Measurements from ENCODE around the gene CASD1. TPM values are rescaled to one million over a fixed set of nuclear protein-coding genes. Genes with fewer than 3 reads are reported as not detected.

Gene CASD1
- total RNA-seq, 2 experiments from 2014 or later = 19.6 to 24.7 TPM

DNA sequence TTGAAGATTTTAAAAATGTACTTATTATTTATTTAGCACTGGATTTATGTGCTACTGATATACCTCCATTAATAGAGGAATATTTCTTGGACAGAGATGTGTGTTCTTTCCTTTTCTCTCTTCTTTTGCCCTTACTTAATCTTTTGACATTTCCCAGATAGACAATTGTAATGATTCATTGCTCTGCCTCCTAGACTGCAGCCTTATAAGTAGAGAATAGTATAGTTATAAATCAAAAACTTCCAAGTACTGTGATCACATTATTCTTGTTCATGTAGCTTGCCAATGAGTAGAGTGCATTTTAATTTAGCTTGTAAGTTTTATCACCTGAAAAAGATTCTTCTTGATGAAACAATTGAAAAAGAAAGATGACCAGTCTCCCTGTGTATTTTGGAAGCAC, 47.6 kb downstream of the CASD1 start:
- intact Hi-C loops (cut with micrococcal nuclease; ENCODE audit: unreplicated experiment) = no loop called here
- H3K9me2 ChIP-seq (ENCODE audit: insufficient read depth, low read length) = no peaks in the 10 kb centered on the region
- H2AFZ ChIP-seq (ENCODE audit: low read length) = no peak overlapping the region
- H3K36me3 ChIP-seq (ENCODE audit: insufficient read depth, low read length) = peaks cover 17% of the 10 kb centered on the region; the same call in 1 of the 2 replicates
- POLR2A ChIA-PET = interaction anchor here (1.3 kb wide), 1 partner anchor 10 kb away, joined by 3 read pairs; no protein-coding TSS in a partner anchor
- no peak overlapping the region for H3K4me2 ChIP-seq (ENCODE audit: low read length)
- no peak overlapping the region for H3K27ac ChIP-seq (ENCODE audit: low read depth, low read length, poor library complexity, severe bottlenecking)
- no TSS peak for BruUV-seq (replicated peaks)
- CTCF ChIA-PET (ENCODE audit: unreplicated experiment) = no interaction called here
- no peak for DNase-seq (ENCODE audit: low spot score)
- no peaks in the 10 kb centered on the region for H3K9me3 ChIP-seq (ENCODE audit: low read length)
- H3K4me3 ChIP-seq (ENCODE audit: low read depth, low read length, poor library complexity, severe bottlenecking) = no peak overlapping the region
- H3K79me2 ChIP-seq (ENCODE audit: insufficient read depth, low read depth, low read length) = no peaks in the 10 kb centered on the region
- TF ChIP-seq CTCF (conservative IDR thresholded peaks at IDR 0.05; ENCODE audit: low read length) (no peak), EZH2phosphoT487 (IDR thresholded peaks at IDR 0.05; ENCODE audit: borderline replicate concordance, low read depth, low read length) (no peak)
- peaks cover 19% of the 10 kb centered on the region for H3K4me1 ChIP-seq (ENCODE audit: insufficient read depth, low read length, poor library complexity, severe bottlenecking)
- no peaks in the 10 kb centered on the region for H4K20me1 ChIP-seq (ENCODE audit: insufficient read depth, low read length)

DNA sequence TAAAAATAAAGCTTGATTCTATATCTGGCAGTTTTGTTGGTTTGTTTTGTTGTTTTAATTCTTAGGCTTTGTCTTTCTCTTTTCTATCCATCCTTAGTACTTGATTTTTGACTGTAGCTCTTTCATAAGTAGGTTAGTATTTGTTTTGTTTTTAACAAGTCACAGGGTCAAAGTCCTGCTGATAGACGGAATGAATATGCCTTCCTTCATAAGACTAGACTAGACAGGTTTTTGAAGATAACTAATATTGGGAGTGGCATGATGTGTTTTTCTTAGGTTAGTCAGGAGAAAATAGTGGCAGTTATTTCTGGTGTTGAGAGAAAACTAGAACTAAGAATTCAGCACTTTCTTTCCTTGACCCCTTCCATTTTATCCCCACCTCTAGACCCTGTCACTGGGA, 50.4 kb downstream of the CASD1 start:
- no peaks in the 10 kb centered on the region for H3K79me2 ChIP-seq (ENCODE audit: insufficient read depth, low read depth, low read length)
- no peaks in the 10 kb centered on the region for H3K9me2 ChIP-seq (ENCODE audit: insufficient read depth, low read length)
- no TSS peak for BruUV-seq (replicated peaks)
- H3K4me2 ChIP-seq (ENCODE audit: low read length) = no peak overlapping the region
- CTCF ChIA-PET (ENCODE audit: unreplicated experiment) = no interaction called here
- H3K27ac ChIP-seq (ENCODE audit: low read depth, low read length, poor library complexity, severe bottlenecking) = no peak overlapping the region
- H4K20me1 ChIP-seq (ENCODE audit: insufficient read depth, low read length) = no peaks in the 10 kb centered on the region
- POLR2A ChIA-PET = interaction anchor here (0.7 kb wide), 1 partner anchor 11 kb away, joined by 3 read pairs; no protein-coding TSS in a partner anchor
- no peak for DNase-seq (ENCODE audit: low spot score)
- intact Hi-C loops (cut with micrococcal nuclease; ENCODE audit: unreplicated experiment) = no loop called here
- no peak for TF ChIP-seq EZH2phosphoT487 (IDR thresholded peaks at IDR 0.05; ENCODE audit: borderline replicate concordance, low read depth, low read length)
- TF ChIP-seq CTCF (conservative IDR thresholded peaks at IDR 0.05; ENCODE audit: low read length) = no peak
- H3K4me3 ChIP-seq (ENCODE audit: low read depth, low read length, poor library complexity, severe bottlenecking) = no peak overlapping the region
- 0 out of 2 replicates have a peak, but pooled peaks cover 3% of the 10 kb centered on the region for H3K36me3 ChIP-seq (ENCODE audit: insufficient read depth, low read length)
- no peak overlapping the region for H2AFZ ChIP-seq (ENCODE audit: low read length)
- H3K9me3 ChIP-seq (ENCODE audit: low read length) = no peaks in the 10 kb centered on the region
- H3K4me1 ChIP-seq (ENCODE audit: insufficient read depth, low read length, poor library complexity, severe bottlenecking) = peaks cover 18% of the 10 kb centered on the region

GRCh38 chr7:94561841-94562514, 52.4 kb downstream of the CASD1 start:
- H3K36me3 ChIP-seq (ENCODE audit: insufficient read depth, low read length) = 0 out of 2 replicates have a peak, but pooled peaks cover 3% of the 10 kb centered on the region
- no peaks in the 10 kb centered on the region for H3K9me2 ChIP-seq (ENCODE audit: insufficient read depth, low read length)
- no peaks in the 10 kb centered on the region for H4K20me1 ChIP-seq (ENCODE audit: insufficient read depth, low read length)
- no peaks in the 10 kb centered on the region for H3K4me1 ChIP-seq (ENCODE audit: insufficient read depth, low read length, poor library complexity, severe bottlenecking)
- TF ChIP-seq CTCF (conservative IDR thresholded peaks at IDR 0.05; ENCODE audit: low read length) (no peak), EZH2phosphoT487 (IDR thresholded peaks at IDR 0.05; ENCODE audit: borderline replicate concordance, low read depth, low read length) (no peak)
- BruUV-seq (replicated peaks) = no TSS peak
- no peak overlapping the region for H3K27ac ChIP-seq (ENCODE audit: low read depth, low read length, poor library complexity, severe bottlenecking)
- H2AFZ ChIP-seq (ENCODE audit: low read length) = no peak overlapping the region
- H3K4me2 ChIP-seq (ENCODE audit: low read length) = no peak overlapping the region
- H3K79me2 ChIP-seq (ENCODE audit: insufficient read depth, low read depth, low read length) = no peaks in the 10 kb centered on the region
- no peaks in the 10 kb centered on the region for H3K9me3 ChIP-seq (ENCODE audit: low read length)
- H3K4me3 ChIP-seq (ENCODE audit: low read depth, low read length, poor library complexity, severe bottlenecking) = no peak overlapping the region
- no peak for DNase-seq (ENCODE audit: low spot score)
- intact Hi-C loops (cut with micrococcal nuclease; ENCODE audit: unreplicated experiment) = no loop called here
- POLR2A ChIA-PET = no interaction called here
- CTCF ChIA-PET (ENCODE audit: unreplicated experiment) = no interaction called here
